Pancreas (tissue), 10 donors: ENCODE data around the gene USP48. TPM values are rescaled to one million over a fixed set of nuclear protein-coding genes. Genes with fewer than 3 reads are reported as not detected.
A peak's percentile ranks its signal among the peaks of the same experiment; 100 is the strongest.
"Not testable (repeated sequence)": the region's sequence is repeated elsewhere in the genome, so short reads cannot be mapped to it uniquely, and the experiment has no call there.

Experiments used
- ATAC-seq, 4 donors: fragments of 200-7000 bp; cut with Tn5 transposase; one replicate each; pipeline versions ENCODE4 v1.8.0 to v1.9.1; 2020; ENCODE audit warnings: mild to moderate bottlenecking in 4 of 4, moderate library complexity in 4 of 4
- DNase-seq, 6 donors: peaks; one replicate each; pipeline ENCODE4 v3.0.0-alpha.2; 2020
- FAIRE-seq: peaks from 2 replicates; lab custom pipeline; 2012; peaks lifted over from hg19 to GRCh38; lab: Jason Lieb, UNC
- H3K27ac ChIP-seq, 4 donors: fragments of 200-600 bp; sonication (generic); 1 replicate in 3 of 4; 2 replicates in 1 of 4; pipeline versions ENCODE4 v1.5.0 to v1.8.0; 2020
- H3K27me3 ChIP-seq, 4 donors: fragments of 200-600 bp; one replicate each; pipeline ENCODE4 v1.8.0; 2021
- H3K36me3 ChIP-seq, 3 donors: fragments of 200-600 bp; sonication (generic) in 1 of 3; one replicate each; pipeline versions ENCODE4 v1.5.0 to v1.8.0; 2020 to 2021
- H3K4me1 ChIP-seq, 3 donors: fragments of 200-600 bp; one replicate each; pipeline ENCODE4 v1.8.0; 2021
- H3K4me3 ChIP-seq, 4 donors: fragments of 200-600 bp; sonication (generic) in 2 of 4; one replicate each; pipeline versions ENCODE4 v1.5.0 to v1.8.0; 2020 to 2021
- H3K9me3 ChIP-seq, 4 donors: fragments of 200-600 bp; one replicate each; pipeline ENCODE4 v1.8.0; 2021
- WGBS, 2 donors: extraction: QIAGEN DNeasy Blood & Tissue Kit; methylation state at CpG; one replicate each; pipeline ENCODE4 v1.1.7; 2013; 5-methylcytosine and 5-hydroxymethylcytosine counted together
- intact Hi-C, 3 donors: fragments of 100-400 bp; cut with DNase I; formaldehyde crosslinking; loops; one replicate each; pipeline versions ENCODE4 v1.11.1 to v1.14.2; 2022
- polyA plus RNA-seq, 2 donors: library from polyadenylated mRNA; stranded (reverse); fragments of 200-250 nt; gene quantifications; one replicate each; pipeline ENCODE4 v1.2.3, GENCODE V29; 2013
- total RNA-seq, 6 donors: library from RNA; stranded (reverse); fragmentation: NEBNext Ultra II Directional in 4 of 6; extraction: Animal tissue kit (Norgen Biotek cat#: 25700) in 4 of 6; gene quantifications; one replicate each; pipeline versions ENCODE4 v1.2.1 to v1.2.4, GENCODE V29; 2021 to 2023
- TF ChIP-seq, protein P1 (sequence below), 4 donors: fragments of 200-600 bp; sonication (generic) in 3 of 4; IDR thresholded peaks; one replicate each; pipeline versions ENCODE4 v1.5.0 to v1.8.0; 2021; ENCODE audit warnings: antibody characterized with exemption in 4 of 4
- donor health status: healthy with polysubstance abuse.
- donor health status: DM: no; HTN: no; CAD: no; lungs with moderate emphysema.
- donor health status: DM: no; HTN: no; CAD: no.
- donor health status: control.
- donor health status: control.
- donor health status: Bipolar disorder and iron deficiency.
- donor health status: DM: yes; HTN: yes; CAD: no.
- donor health status: DM: no; HTN: no; CAD: no.
- donor health status: DM: no; HTN: no; CAD: no.
- donor health status: DM: yes; HTN: yes; CAD: no.

The USP48 gene
- total and polyA plus RNA-seq, 8 donors, result 14.9 to 30.6 (median 25.9) TPM

DNA sequence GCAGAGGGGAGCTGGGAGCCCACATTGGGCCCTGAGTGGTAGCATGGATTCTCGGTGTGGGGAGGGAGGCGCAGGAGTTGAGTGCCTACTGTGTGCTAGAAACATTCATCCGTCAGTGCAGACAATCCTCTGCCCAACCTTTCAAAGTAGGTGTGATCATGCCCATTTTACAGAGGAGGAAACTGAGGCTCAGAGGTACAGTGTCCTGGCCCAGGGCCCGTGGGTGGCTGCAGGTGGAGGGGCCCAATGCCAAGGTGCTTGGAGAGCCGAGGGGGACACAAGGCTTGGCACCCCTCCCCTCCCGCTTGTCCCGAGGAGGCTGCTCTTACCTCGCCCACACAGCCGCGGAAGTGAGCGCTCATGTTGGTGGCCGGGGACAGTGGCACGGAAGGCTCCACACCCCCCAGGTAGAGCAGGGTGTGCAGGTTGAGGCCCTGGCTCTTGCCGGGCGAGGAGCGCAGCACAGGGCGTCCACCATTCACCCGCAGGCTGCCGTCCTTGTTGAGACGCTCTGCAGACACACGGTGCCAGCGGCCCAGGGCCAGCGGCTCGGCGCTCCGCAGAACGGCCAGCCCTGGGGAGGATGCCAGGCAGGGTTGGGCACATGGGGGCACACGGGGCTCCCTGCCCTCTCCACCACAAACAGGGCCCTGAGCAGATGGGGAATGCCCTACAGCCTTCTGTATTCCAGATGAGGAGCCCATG lies 45.7 kb upstream of the USP48 start:
- intact Hi-C loops, result no loop called here
- TF ChIP-seq, protein P1, sequence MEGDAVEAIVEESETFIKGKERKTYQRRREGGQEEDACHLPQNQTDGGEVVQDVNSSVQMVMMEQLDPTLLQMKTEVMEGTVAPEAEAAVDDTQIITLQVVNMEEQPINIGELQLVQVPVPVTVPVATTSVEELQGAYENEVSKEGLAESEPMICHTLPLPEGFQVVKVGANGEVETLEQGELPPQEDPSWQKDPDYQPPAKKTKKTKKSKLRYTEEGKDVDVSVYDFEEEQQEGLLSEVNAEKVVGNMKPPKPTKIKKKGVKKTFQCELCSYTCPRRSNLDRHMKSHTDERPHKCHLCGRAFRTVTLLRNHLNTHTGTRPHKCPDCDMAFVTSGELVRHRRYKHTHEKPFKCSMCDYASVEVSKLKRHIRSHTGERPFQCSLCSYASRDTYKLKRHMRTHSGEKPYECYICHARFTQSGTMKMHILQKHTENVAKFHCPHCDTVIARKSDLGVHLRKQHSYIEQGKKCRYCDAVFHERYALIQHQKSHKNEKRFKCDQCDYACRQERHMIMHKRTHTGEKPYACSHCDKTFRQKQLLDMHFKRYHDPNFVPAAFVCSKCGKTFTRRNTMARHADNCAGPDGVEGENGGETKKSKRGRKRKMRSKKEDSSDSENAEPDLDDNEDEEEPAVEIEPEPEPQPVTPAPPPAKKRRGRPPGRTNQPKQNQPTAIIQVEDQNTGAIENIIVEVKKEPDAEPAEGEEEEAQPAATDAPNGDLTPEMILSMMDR (IDR thresholded peaks at IDR 0.05), result no peak
- H3K4me1 ChIP-seq, result no peaks in the 10 kb centered on the region
- DNase-seq, result peak in 1 of 6 donors; percentile 56
- peaks cover 0 to 46% (median 11%) of the 10 kb centered on the region in 3 donors for H3K36me3 ChIP-seq
- ATAC-seq, result no peak
- FAIRE-seq, result no peak
- no peaks in the 10 kb centered on the region for H3K27me3 ChIP-seq
- H3K27ac ChIP-seq, result no peak overlapping the region
- no peaks in the 10 kb centered on the region for H3K9me3 ChIP-seq
- H3K4me3 ChIP-seq, result no peak overlapping the region
- 91 to 95% methylated on average over 27 to 28 of the region's 28 CpGs for WGBS, 2 donors

DNA sequence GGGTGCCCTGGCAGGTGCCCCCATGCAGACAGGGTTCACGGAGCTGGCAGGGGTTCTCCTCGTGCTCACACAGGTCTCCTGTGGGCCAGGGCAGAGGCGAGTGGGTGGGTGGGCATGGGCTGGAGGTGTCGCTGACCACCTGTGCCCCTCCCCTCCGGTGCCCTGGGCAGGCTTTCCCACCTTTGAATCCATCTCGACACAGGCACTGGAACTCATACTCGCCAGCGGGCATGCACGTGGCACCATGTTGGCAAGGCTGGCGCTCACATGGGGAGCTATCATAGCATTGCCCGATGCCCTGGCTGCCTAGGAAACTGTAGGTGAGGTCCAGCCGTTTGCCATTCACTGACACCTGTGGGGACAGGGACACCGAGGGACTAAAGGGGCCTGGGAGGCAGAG lies 45.1 kb upstream of the USP48 start:
- no peaks in the 10 kb centered on the region for H3K9me3 ChIP-seq
- H3K4me1 ChIP-seq, result no peaks in the 10 kb centered on the region
- no peak for ATAC-seq
- intact Hi-C loops, result no loop called here
- TF ChIP-seq, protein P1 (IDR thresholded peaks at IDR 0.05), result no peak
- H3K4me3 ChIP-seq, result no peak overlapping the region
- no peak for FAIRE-seq
- DNase-seq, result peak in 1 of 6 donors; percentile 51
- no peaks in the 10 kb centered on the region for H3K27me3 ChIP-seq
- 90 to 95% methylated on average over 12 to 13 of the region's 13 CpGs for WGBS, 2 donors
- H3K36me3 ChIP-seq, result peaks cover 0 to 42% (median 6%) of the 10 kb centered on the region in 3 donors
- H3K27ac ChIP-seq, result no peak overlapping the region

DNA sequence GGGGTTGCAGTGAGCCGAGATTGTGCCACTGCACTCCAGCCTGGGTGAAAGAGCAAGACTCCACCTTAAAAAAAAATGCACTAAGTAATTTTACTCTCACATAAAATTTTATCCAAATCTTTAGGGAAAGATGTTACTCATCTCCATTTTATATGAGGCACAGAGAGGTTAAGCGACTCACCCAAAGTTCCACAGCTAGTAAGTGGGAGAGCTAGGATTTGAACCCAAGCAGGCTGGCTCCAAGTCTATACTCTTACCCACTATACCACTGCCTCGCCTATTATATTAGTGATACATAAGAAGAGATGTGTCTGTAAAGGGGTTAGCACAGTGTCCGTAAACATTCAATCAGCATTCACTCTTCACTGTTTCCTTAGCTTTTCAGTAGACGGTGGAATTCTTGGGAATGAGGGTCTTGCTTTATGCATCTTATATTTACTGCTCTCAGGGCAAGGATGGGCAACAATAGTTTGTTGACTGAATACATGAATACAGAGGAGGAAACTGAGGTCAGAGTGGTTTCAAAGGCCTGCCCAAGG lies 44.3 kb upstream of the USP48 start:
- intact Hi-C loops, result no loop called here
- TF ChIP-seq, protein P1 (IDR thresholded peaks at IDR 0.05), result no peak
- H3K27ac ChIP-seq, result no peak overlapping the region
- H3K9me3 ChIP-seq, result no peaks in the 10 kb centered on the region
- H3K4me3 ChIP-seq, result no peak overlapping the region
- H3K27me3 ChIP-seq, result no peaks in the 10 kb centered on the region
- H3K36me3 ChIP-seq, result peaks cover 0 to 40% (median 6%) of the 10 kb centered on the region in 3 donors
- WGBS, 2 donors, result 94 to 97% methylated on average over 5 of the region's 5 CpGs
- FAIRE-seq (no peak), DNase-seq (no peak), ATAC-seq (no peak)
- H3K4me1 ChIP-seq, result no peaks in the 10 kb centered on the region

DNA sequence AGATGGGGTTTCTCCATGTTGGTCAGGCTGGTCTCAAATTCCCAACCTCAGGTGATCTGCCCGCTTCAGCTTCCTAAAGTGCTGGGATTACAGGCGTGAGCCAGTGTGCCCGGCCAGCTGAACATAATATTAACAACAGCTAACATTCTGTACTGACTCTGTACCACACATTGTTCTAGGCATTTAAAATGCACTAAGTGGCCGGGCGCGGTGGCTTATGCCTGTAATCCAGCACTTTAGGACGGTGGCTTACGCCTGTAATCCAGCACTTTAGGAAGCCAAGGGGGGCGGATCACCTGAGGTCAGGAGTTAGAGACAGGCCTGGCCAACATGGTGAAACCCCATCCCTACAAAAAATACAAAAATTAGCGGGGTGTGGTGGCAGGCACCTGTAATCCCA lies 43.7 kb upstream of the USP48 start:
- intact Hi-C loops, result not testable (repeated sequence)

DNA sequence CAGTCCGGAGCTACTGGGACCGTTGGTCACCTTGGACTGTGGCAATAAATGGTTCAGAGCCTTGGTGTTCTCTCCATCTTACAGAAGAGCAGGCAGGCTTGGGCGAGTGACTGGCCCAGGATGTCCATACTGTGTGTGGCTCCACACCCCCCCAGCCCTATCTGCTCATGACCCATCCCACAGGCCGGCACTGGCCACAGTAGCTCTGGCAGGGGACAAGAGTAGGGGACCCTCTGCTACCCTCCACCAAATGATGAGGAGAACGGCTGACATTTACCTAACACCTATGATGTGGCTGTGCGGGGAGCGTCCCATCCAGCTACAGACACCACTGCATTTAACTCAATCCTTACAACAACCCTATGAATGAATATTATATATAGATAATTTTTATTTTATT lies 42.4 kb upstream of the USP48 start:
- H3K9me3 ChIP-seq, result no peaks in the 10 kb centered on the region
- DNase-seq, result no peak
- H3K27ac ChIP-seq, result no peak overlapping the region

More for the DNA sequence above, 43.7 kb upstream of the USP48 start:
- not testable (repeated sequence) for H3K27ac ChIP-seq, H3K4me3 ChIP-seq, H3K4me1 ChIP-seq, ATAC-seq, DNase-seq, FAIRE-seq, H3K9me3 ChIP-seq, H3K27me3 ChIP-seq
- H3K36me3 ChIP-seq, result peaks cover 0 to 40% (median 6%) of the 10 kb centered on the region in 3 donors
- WGBS, 2 donors, result 94 to 95% methylated on average over 10 of the region's 10 CpGs

More for the DNA sequence above, 42.4 kb upstream of the USP48 start:
- H3K36me3 ChIP-seq, result peaks cover 0 to 36% (median 6%) of the 10 kb centered on the region in 3 donors
- H3K27me3 ChIP-seq, result no peaks in the 10 kb centered on the region
- FAIRE-seq (no peak), ATAC-seq (no peak)
- 94 to 96% methylated on average over 7 of the region's 7 CpGs for WGBS, 2 donors
- TF ChIP-seq, protein P1 (IDR thresholded peaks at IDR 0.05), result no peak
- intact Hi-C loops, result no loop called here
- H3K4me3 ChIP-seq, result no peak overlapping the region
- no peaks in the 10 kb centered on the region for H3K4me1 ChIP-seq
